ENCODE data around the gene MCC. TPM values are rescaled to one million over a fixed set of nuclear protein-coding genes. Genes with fewer than 3 reads are reported as not detected.

MCC gene
- polyA plus RNA-seq, 1 donor (not counting 4 experiments of a cell fraction or from before 2014, with no cell fraction given), result 24.6 TPM

GRCh38 chr5:113182658-113183344, 305.5 kb downstream of the MCC start:
- DNase-seq (ENCODE audit: low read depth, low spot score) (no peak), FAIRE-seq (no peak)
- H3K4me1 ChIP-seq (ENCODE audit: control insufficient read depth, extremely low read depth, insufficient read depth, low read length), result peaks cover 9% of the 10 kb centered on the region
- TF ChIP-seq CTCF (optimal IDR thresholded peaks at IDR 0.05 in 1 of 3, IDR thresholded peaks at IDR 0.05 in 1 of 3, conservative IDR thresholded peaks at IDR 0.05 in 1 of 3; ENCODE audit: extremely low read depth in 1 of 3, insufficient read depth in 2 of 3, low read length in 3 of 3) (no peak), EZH2 (IDR thresholded peaks at IDR 0.05; ENCODE audit: low read length) (no peak)
- no peak overlapping the region for H2AFZ ChIP-seq (ENCODE audit: control insufficient read depth, low read length)
- H3K9ac ChIP-seq (ENCODE audit: control insufficient read depth, extremely low read depth, insufficient read depth, low read length), result no peak overlapping the region
- peaks cover 53% of the 10 kb centered on the region for H3K79me2 ChIP-seq (ENCODE audit: control insufficient read depth, insufficient read depth, low read length)
- H3K36me3 ChIP-seq (ENCODE audit: control insufficient read depth in 2 of 2, extremely low read depth in 1 of 2, insufficient read depth in 2 of 2, low read length in 2 of 2), result peaks cover 3 to 4% of the 10 kb centered on the region in 2 experiments
- H3K9me1 ChIP-seq (ENCODE audit: control insufficient read depth, extremely low read depth, insufficient read depth, low read length), result no peaks in the 10 kb centered on the region
- no peak overlapping the region for H3K4me2 ChIP-seq (ENCODE audit: control insufficient read depth, extremely low read depth, insufficient read depth, low read depth, low read length)
- no peak overlapping the region for H3K4me3 ChIP-seq (ENCODE audit: control insufficient read depth in 2 of 3, extremely low read depth in 1 of 3, insufficient read depth in 2 of 3, low read depth in 1 of 3, low read length in 3 of 3)
- H3K27me3 ChIP-seq (ENCODE audit: control insufficient read depth, extremely low read depth, insufficient read depth, low read length), result no peaks in the 10 kb centered on the region
- dilution Hi-C loops (cut with MboI; ENCODE audit: extremely low pct_ligation_motif_present, low sequenced_read_pairs), result no loop called here
- no peak overlapping the region for H3K27ac ChIP-seq (ENCODE audit: control insufficient read depth, insufficient read depth, low read length)
- H4K20me1 ChIP-seq (ENCODE audit: control insufficient read depth, extremely low read depth, insufficient read depth, low read length), result no peaks in the 10 kb centered on the region
- H3K9me3 ChIP-seq (ENCODE audit: control insufficient read depth, low read depth, low read length), result no peaks in the 10 kb centered on the region

DNA sequence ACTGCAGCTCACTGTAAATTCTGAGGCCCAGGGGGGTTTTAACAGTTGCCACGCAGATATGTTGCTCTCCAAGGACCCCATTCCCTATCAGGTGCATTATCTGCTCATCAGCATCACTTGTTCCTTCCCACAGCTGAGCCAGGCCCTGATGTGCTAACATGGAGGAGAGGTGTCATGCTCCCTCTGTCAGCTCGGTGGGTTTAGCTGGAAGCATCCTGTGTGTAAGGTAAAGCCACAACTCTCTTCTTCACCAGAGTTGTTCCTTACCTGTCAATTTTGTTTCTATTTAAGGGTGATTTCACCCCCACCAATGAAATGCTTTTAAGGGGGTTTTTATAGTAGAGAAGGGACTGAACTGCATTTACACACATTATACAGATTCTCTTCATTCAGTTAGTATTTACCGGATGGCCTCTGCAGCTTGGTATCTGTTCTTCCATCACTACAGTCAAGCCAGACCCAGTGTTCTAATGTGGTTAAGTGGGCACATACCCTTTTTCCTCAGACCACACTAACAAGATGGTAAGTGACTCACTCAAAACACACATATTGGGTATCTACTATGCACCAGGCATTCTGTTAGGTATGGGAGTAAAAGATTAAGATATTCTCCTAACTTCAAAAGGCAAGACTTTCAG, 306.3 kb downstream of the MCC start:
- Histone ChIP-seq H3K4me1 (ENCODE audit: control insufficient read depth, extremely low read depth, insufficient read depth, low read length) (peaks cover 9% of the 10 kb centered on the region), H3K27me3 (ENCODE audit: control insufficient read depth, extremely low read depth, insufficient read depth, low read length) (no peaks in the 10 kb centered on the region), H4K20me1 (ENCODE audit: control insufficient read depth, extremely low read depth, insufficient read depth, low read length) (no peaks in the 10 kb centered on the region), H3K9me1 (ENCODE audit: control insufficient read depth, extremely low read depth, insufficient read depth, low read length) (no peaks in the 10 kb centered on the region), H3K9me3 (ENCODE audit: control insufficient read depth, low read depth, low read length) (no peaks in the 10 kb centered on the region), H3K27ac (ENCODE audit: control insufficient read depth, insufficient read depth, low read length) (no peak overlapping the region), H3K36me3 (ENCODE audit: control insufficient read depth in 2 of 2, extremely low read depth in 1 of 2, insufficient read depth in 2 of 2, low read length in 2 of 2) (peaks cover 3 to 4% of the 10 kb centered on the region in 2 experiments), H2AFZ (ENCODE audit: control insufficient read depth, low read length) (no peak overlapping the region), H3K4me2 (ENCODE audit: control insufficient read depth, extremely low read depth, insufficient read depth, low read depth, low read length) (no peak overlapping the region), H3K79me2 (ENCODE audit: control insufficient read depth, insufficient read depth, low read length) (peaks cover 52% of the 10 kb centered on the region), H3K4me3 (ENCODE audit: control insufficient read depth in 2 of 3, extremely low read depth in 1 of 3, insufficient read depth in 2 of 3, low read depth in 1 of 3, low read length in 3 of 3) (no peak overlapping the region), H3K9ac (ENCODE audit: control insufficient read depth, extremely low read depth, insufficient read depth, low read length) (no peak overlapping the region)
- TF ChIP-seq EZH2 (IDR thresholded peaks at IDR 0.05; ENCODE audit: low read length) (no peak), CTCF (optimal IDR thresholded peaks at IDR 0.05 in 1 of 3, IDR thresholded peaks at IDR 0.05 in 1 of 3, conservative IDR thresholded peaks at IDR 0.05 in 1 of 3; ENCODE audit: extremely low read depth in 1 of 3, insufficient read depth in 2 of 3, low read length in 3 of 3) (no peak)
- FAIRE-seq (no peak), DNase-seq (ENCODE audit: low read depth, low spot score) (no peak)
- dilution Hi-C loops (cut with MboI; ENCODE audit: extremely low pct_ligation_motif_present, low sequenced_read_pairs), result no loop called here
